ENCODE data around the gene ARHGEF10L. TPM values are rescaled to one million over a fixed set of nuclear protein-coding genes. Genes with fewer than 3 reads are reported as not detected.

Gene ARHGEF10L
- total and polyA plus RNA-seq, 8 donors, result 36.2 to 104 (median 52.8) TPM

- H3K27me3 ChIP-seq, result no peaks in the 10 kb centered on the region
- H3K9me3 ChIP-seq, result no peaks in the 10 kb centered on the region
- ATAC-seq (no peak), DNase-seq (no peak), FAIRE-seq (no peak)
- no peaks in the 10 kb centered on the region for H3K36me3 ChIP-seq
- no peak overlapping the region for H3K4me3 ChIP-seq
- intact Hi-C loops (cut with DNase I), result no loop called here
- no peak for TF ChIP-seq CTCF (IDR thresholded peaks at IDR 0.05)
- H3K4me1 ChIP-seq, result no peaks in the 10 kb centered on the region
- H3K27ac ChIP-seq, result no peak overlapping the region
These were observed 199.6 kb downstream of the ARHGEF10L start for GRCh38 chr1:17739050-17739449.

GRCh38 chr1:17741052-17741451, 201.6 kb downstream of the ARHGEF10L start:
- H3K27me3 ChIP-seq, result no peaks in the 10 kb centered on the region
- 77 to 80% methylated on average over 5 of the region's 5 CpGs for WGBS, 2 donors
- no peak for FAIRE-seq

GRCh38 chr1:17742583-17742982, 203.1 kb downstream of the ARHGEF10L start:
- no peak for FAIRE-seq
- no peak for DNase-seq
- Histone ChIP-seq H3K27me3 (no peaks in the 10 kb centered on the region), H3K36me3 (no peaks in the 10 kb centered on the region), H3K27ac (no peak overlapping the region), H3K4me3 (no peak overlapping the region), H3K9me3 (no peaks in the 10 kb centered on the region), H3K4me1 (no peaks in the 10 kb centered on the region)
- no peak for ATAC-seq
- TF ChIP-seq CTCF (IDR thresholded peaks at IDR 0.05), result no peak
- intact Hi-C loops (cut with DNase I), result no loop called here
- 32% methylated on average over 5 of the region's 5 CpGs for WGBS, 2 donors

More at GRCh38 chr1:17741052-17741451, 201.6 kb downstream of the ARHGEF10L start:
- H3K4me1 ChIP-seq, result no peaks in the 10 kb centered on the region
- ATAC-seq (no peak), DNase-seq (no peak)
- no peak overlapping the region for H3K4me3 ChIP-seq
- TF ChIP-seq CTCF (IDR thresholded peaks at IDR 0.05), result no peak
- intact Hi-C loops (cut with DNase I), result no loop called here
- H3K9me3 ChIP-seq, result no peaks in the 10 kb centered on the region
- H3K27ac ChIP-seq, result no peak overlapping the region
- no peaks in the 10 kb centered on the region for H3K36me3 ChIP-seq

GRCh38 chr1:17743008-17743647, 203.6 kb downstream of the ARHGEF10L start:
- 57 to 61% methylated on average over 9 to 11 of the region's 11 CpGs for WGBS, 2 donors
- no peaks in the 10 kb centered on the region for H3K27me3 ChIP-seq
- no peak for TF ChIP-seq CTCF (IDR thresholded peaks at IDR 0.05)
- FAIRE-seq (no peak), DNase-seq (no peak), ATAC-seq (no peak)
- no peaks in the 10 kb centered on the region for H3K4me1 ChIP-seq
- H3K27ac ChIP-seq, result no peak overlapping the region
- no peaks in the 10 kb centered on the region for H3K36me3 ChIP-seq
- intact Hi-C loops (cut with DNase I), result no loop called here
- no peak overlapping the region for H3K4me3 ChIP-seq
- H3K9me3 ChIP-seq, result no peaks in the 10 kb centered on the region

- ATAC-seq (no peak), FAIRE-seq (no peak), DNase-seq (no peak)
- Histone ChIP-seq H3K4me1 (no peaks in the 10 kb centered on the region), H3K4me3 (no peak overlapping the region), H3K9me3 (no peaks in the 10 kb centered on the region), H3K27ac (no peak overlapping the region), H3K36me3 (no peaks in the 10 kb centered on the region), H3K27me3 (no peaks in the 10 kb centered on the region)
- intact Hi-C loops (cut with DNase I), result no loop called here
- TF ChIP-seq CTCF (IDR thresholded peaks at IDR 0.05), result no peak
- 88 to 92% methylated on average over 3 of the region's 3 CpGs for WGBS, 2 donors
These were observed 204.4 kb downstream of the ARHGEF10L start for GRCh38 chr1:17743925-17744324.
